ENCODE results near the gene GSKIP. TPM values are rescaled to one million over a fixed set of nuclear protein-coding genes. Genes with fewer than 3 reads are reported as not detected.

The GSKIP gene
- total RNA-seq, 4 donors from 2014 or later: 11.7 to 20.2 (median 14.9) TPM

DNA sequence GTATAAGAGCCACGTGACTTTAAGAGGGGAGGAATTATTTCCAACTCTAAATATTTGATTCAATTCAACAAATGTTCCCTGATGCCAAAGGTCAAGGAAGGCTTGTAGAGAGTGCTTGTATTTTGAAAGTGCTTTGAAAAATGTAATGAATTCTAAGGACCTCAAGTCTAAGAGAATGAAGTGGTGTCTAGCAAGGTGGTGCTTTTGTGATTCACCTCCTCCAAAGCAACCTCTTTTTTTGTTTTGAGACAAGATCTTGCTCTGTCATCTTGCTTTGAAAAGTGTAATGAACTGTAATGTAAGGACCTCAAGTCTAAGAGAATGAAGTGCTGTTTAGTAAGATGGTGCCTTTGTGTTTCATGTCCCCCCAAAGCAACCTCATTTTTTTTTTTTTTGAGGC, 42.4 kb downstream of the GSKIP start:
- TF ChIP-seq, protein P1, sequence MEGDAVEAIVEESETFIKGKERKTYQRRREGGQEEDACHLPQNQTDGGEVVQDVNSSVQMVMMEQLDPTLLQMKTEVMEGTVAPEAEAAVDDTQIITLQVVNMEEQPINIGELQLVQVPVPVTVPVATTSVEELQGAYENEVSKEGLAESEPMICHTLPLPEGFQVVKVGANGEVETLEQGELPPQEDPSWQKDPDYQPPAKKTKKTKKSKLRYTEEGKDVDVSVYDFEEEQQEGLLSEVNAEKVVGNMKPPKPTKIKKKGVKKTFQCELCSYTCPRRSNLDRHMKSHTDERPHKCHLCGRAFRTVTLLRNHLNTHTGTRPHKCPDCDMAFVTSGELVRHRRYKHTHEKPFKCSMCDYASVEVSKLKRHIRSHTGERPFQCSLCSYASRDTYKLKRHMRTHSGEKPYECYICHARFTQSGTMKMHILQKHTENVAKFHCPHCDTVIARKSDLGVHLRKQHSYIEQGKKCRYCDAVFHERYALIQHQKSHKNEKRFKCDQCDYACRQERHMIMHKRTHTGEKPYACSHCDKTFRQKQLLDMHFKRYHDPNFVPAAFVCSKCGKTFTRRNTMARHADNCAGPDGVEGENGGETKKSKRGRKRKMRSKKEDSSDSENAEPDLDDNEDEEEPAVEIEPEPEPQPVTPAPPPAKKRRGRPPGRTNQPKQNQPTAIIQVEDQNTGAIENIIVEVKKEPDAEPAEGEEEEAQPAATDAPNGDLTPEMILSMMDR (IDR thresholded peaks at IDR 0.05; ENCODE audit: low read depth): no peak

DNA sequence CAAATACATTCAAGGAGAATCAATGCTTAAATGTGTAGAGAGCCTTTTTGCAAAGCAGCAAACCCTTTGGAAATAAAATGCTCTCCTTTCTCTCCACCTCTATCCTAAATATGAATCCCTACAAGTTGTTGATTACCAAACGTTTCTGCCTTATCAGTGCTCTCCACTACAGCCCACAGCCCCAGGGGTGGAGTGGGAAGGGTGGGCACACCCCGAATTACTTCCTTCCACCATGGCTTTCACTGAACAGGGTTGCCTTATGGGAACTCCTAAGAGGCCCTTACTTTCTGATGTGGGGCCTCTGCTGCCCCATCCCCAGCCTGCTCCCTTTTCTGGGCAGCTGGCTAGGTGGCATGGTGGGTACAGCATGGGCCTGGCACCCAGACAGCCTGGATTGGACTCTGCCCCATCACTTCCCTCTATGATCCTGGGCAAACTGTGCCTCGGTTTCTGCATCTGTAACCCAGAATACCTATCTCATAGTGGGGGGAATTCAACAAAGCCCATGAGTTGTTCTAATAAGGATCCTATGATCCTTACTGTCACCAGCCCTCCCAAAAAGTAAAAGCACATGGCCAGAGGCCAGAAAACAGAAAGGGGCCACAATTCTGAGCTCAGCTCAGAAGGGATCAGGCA, 44.7 kb downstream of the GSKIP start:
- TF ChIP-seq, protein P1 (IDR thresholded peaks at IDR 0.05; ENCODE audit: low read depth): no peak

DNA sequence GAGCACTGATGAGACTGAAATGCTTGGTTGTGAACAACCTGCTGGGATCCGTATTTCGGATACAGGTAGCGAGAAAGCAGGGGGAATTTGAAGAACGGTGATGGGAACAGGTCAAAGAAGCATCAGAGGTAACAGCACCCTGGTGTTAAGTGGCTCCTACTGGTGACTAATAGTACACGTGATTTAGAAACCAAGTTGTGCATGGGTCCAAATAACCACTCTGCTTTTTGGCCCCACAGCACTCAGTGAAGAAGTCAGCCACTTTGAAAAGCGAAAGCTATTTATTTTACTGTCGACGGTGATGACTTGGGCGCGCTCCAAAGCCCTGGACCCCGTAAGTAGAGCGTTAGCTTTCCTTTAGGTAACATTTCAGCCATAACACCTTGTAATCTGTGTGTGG, 45.3 kb downstream of the GSKIP start:
- TF ChIP-seq, protein P1 (IDR thresholded peaks at IDR 0.05; ENCODE audit: low read depth): no peak

DNA sequence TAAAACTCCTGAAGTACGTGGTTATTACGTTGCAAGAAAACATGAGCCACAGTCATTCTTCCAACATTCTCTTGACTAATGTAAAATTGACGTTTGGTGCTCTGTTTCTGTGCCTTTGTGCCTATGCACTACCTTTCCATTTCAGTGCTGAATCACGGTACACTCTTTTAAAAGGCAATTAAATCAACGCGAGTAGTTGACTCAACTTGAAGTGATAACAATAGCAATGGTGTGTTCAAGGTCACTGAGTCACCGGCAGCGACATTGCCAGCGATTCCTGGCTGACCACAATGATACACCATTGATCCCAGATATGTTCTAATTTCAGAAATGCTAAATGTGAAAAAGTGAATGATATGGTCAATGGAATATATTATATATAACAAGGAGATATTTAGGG, 46.4 kb downstream of the GSKIP start:
- TF ChIP-seq, protein P1 (IDR thresholded peaks at IDR 0.05; ENCODE audit: low read depth): no peak

DNA sequence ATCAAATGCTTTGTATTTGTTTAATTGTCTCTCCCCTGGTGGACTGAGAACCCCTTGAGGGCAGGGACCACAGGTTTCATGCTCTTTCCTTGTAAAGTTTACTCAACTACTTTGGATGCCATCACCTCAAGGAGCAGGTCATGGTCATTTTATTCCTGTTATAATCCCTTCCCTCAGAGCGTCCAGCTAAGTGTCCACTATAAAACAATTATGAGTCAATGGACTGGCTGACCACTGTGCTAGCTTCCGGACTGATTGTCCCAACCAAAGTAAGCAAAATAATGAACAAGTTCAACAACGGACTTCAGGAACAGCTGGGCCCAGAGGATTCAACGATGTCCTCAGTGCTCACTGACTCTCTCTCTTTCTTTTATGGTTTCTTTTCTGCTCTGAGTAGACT, 46.8 kb downstream of the GSKIP start:
- TF ChIP-seq, protein P1 (IDR thresholded peaks at IDR 0.05; ENCODE audit: low read depth): no peak

DNA sequence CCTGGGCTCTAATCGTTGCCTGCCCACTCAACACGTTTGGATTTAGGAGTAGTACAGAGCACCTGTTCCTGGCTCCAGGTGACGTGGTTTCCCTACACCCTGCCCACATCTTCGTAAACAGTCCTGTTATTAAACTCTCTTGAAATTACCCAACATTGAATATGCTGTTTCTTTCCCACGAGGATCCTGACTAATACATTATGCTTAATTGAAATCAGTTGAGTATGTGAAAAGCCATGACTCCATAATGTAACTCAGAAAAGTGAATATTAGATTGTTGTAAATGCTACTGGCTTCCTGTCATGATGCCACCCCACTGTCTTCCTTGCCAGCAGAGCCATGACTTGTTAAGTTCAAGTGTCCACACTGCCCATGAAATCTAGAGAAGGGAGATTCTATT, 50.2 kb downstream of the GSKIP start:
- TF ChIP-seq, protein P1 (IDR thresholded peaks at IDR 0.05; ENCODE audit: low read depth): no peak

DNA sequence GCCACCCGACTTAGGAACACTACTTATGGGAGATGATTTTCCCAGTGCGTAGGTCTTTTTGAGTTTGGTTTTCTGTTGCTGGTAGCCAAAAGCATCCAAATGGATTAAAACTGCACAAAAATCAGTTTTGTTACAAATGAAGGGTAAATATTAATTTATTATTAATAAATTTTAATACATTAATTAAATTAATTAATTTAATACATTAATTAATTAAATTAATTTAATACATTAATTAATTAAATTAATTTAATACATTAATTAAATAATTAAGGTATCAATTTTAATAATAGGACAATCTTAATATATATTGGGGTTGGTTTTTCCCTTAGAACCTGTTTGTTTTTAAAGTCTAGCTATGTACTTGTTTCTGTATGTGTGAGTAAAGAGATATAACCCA, 52.2 kb downstream of the GSKIP start:
- TF ChIP-seq, protein P1 (IDR thresholded peaks at IDR 0.05; ENCODE audit: low read depth): no peak

Data from subcutaneous adipose tissue (tissue), 4 donors.